ENCODE measurements around the gene SEC14L5.
"Not testable (repeated sequence)": the region's sequence is repeated elsewhere in the genome, so short reads cannot be mapped to it uniquely, and the experiment has no call there.

Gene SEC14L5

DNA sequence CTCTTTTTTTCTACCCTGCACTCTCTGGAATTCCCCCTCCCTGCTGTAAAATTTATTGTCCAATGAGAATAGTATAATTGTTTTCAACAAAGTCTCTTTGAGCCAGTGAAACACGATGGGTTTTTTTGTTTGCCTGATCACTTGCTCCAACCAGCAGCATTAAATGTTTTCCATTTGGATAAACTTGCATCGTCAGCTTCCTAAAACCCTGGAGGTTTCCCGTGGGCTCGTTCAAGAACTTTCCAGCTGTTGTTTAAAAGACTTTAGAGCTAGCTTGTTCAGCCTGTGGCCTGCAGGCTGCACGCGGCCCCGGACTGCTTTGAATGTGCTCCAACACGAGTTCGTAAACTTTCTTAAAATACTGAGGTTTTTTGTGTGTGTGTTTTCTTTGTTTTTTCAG lies 60.7 kb downstream of the SEC14L5 start:
- DNase-seq: no peak

DNA sequence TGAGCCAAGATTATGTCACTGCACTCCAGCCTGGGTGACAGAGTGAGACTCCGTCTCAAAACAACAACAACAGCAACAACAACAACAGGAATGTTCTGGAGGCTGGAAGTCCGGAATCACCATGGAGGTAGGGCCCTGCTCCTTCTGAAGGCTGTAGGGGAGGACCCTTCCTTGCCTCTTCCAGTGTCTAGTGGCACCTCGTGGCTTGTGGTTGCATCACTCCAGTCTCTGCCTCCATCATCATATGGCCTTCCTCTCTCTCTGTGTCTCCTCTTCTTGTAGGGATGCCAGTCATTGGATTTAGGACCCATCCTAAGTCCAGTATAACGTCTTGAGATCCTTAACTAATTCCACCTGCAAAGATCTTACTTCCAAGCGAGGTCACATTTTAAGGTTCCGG lies 61.6 kb downstream of the SEC14L5 start:
- DNase-seq: no peak

DNA sequence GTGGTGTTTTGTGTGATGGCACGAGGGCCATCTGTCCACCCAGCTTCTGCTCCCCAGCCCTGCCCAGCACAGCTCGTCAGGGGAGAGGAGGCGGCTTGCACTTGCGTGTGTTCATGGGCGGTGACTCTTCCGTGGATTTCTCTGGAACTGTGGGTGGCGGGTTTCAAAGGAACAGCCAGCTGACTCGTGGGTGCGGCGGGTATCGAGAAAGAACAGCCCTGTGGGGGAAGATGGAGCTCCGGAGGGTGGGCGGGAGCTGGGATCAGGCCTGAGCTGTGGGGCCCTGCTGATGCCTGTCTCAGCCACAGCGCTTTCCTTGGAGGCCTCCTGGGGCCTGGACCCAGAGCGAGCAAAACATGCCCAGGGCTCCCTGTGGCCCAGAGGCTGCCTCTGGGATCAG lies 62.4 kb downstream of the SEC14L5 start:
- DNase-seq: no peak

DNA sequence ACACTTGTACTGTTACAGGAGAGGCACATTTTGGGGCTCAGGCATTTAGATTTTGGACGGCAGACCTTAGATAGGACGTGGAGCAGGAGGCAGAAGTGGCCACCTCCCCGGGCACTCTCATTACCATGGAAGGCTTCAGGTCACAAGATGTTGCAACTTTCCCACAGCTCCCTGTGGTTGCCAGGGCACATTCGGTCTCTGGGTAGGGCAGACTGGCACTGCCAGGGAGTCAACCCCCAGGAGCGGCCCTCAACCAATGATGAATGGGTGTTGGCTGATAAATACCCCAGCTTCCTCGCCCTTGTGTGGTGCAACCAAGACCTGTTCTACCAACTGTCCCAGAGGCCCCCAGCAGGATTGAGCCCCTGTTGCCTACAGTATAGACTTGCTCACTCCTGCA lies 64.4 kb downstream of the SEC14L5 start:
- no peak for DNase-seq

DNA sequence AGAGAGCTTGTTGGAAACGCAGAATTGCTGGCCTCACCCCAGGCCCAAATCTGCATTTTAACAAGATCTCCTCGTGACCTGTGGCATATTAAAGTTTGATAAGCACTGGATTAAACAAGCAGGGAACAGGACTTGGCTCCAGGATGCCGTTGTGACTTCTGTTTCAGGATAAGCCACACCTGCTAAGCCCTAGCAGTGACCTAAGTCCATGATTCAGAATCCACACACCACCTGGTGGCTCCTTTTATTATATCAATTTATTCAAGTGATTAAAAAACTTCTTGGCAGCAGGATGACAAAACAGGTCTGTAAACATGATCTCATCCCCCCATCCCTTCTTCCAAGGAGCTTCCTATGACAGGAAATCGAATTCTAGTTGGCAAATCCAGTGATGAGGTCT lies 66.5 kb downstream of the SEC14L5 start:
- no peak for DNase-seq

DNA sequence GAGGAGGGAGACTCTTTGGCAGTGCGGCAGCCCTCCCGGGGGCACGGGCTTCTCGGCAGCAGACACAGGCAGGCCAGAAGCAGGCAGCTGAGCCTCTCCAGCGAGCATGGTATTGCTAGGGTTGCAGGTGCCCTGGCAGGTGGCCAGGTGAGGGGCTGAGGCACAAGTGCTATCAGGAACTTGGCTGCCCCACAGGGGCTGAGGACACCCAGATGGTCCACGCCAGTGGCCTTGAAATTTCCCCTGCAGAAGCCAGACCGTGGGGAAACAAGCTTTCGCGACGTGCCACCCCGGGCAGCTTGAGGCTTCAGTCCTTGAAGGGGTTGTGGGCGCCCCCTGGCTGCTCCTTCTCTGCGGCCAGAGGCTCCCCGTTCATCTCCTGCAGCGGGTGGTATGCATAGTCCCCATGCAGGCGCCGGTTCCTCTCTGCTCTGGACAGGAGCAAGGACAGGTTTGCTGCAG lies 67.1 kb downstream of the SEC14L5 start:
- no peak for DNase-seq

DNA sequence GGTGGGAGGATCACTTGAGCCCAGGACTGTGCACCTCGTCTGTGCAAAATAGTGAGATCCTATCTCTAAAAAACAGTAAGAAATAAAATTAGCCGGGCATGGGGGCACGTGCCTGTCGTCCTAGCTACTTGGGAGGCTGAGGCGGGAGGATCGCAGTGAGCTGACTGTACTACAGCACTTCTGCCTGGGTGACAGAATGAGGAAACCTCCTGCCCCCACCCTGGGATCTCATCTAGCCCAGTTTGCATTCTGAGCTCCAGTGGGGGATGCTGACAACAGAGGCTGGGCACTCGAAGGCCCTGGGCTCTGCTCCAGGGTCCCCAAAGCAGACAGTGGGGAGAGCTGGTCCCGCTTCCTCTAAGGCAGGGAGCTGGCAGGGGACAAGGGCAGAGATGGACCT lies 68.5 kb downstream of the SEC14L5 start:
- DNase-seq: no peak

DNA sequence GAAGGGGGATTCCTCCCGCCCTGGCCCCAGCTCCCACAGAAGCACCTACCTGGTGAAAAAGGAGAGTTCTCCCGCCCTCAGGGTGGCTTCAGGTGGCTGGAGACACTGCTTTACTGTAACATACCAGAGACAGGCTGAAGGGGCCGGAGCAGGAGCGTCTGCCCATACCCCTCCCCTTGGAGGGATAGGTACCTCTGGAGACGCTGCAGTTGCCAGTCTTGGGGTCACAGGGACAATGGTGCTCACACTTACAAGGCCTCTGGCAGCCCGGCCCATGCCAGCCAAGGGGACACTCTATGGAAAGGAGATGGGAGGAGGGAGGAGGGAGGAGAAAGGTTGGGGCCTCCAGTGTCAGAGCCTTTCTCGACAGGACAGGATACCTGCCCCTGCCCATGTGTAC lies 69.0 kb downstream of the SEC14L5 start:
- no peak for DNase-seq

DNA sequence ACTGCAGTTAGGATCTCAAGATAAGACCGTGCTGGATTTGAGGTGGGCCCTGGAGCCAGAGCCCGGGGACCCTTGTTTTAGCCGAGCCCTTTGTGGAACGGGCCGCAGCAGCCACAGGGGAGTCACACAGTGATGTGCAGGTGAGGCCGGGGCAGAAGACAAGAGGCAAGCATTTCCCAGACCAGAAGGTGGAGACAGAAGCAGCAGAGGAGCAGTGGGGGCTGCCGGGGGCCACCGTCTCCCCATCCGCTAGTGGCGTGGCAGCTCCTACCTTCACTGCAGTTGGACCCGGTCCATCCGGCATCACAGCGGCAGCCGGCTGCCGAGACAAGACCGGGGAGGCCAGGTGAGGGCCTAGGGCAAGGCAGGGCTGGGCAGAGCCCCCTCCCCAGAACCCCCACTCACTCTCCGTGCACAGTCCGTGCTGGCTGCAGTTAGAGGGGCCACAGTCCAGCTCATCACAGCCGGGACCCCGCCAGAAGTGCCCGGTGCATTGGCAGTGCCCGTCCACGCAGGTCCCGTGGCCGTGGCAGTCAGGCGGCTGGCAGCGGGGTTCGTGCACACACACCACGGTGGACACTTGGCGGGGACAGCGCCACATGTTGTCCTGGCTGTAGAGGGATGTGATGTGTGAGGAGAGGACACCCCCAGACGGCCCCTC lies 69.6 kb downstream of the SEC14L5 start:
- no peak for DNase-seq

DNA sequence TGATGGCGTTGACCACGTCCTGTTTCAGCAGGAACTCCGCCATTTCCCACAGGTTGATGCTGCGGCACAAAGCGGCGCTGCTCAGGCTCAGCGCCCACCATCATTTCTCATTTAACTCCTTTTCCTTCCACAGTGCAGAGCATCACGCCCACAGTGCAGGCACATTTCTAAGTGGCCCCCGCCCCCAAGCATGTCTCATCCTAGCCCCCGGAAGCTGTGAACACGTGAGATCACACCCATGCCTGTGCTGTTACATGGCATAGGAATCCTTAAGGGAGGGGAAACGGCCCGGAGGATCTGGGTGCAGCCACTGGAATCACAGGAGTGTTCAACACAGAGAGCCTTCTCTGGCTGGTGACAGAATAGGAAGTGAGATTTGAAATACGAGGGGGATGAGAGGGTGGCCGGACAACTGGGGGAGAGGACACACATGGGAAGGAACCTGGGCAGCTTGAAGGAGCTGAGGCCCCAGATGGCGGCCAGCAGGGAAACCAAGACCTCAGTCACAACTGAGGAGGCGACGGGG lies 70.9 kb downstream of the SEC14L5 start:
- no peak for DNase-seq

DNA sequence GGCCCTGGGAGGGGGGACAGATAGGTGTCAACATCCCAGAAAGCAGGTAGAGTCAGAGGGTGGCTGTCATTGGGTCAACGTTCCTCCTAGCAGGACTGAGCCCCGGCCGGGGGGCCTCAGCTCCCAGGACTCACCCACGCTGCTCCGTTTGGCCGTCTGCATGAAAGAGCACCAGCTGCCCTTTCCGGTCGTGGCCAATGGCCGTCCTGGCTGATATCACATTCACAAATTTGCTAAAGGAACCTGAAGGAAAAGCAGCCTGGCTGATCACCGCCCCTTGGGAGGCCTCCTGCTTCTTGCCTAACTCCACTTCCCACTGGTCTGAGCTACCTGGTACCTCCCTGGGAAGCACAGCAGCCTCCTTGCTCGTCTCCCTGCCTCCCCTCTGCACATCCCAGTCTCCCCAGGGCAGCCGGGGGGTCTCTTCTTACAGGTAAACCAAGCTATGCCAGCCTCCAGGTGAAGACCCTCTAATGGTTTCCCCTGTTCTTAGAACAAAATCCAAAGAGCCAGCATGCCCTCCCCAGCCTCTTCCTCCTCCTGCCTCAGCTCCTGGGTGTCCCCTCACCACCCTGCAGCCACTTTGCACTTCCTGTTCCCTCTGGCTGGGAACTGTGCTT lies 72.2 kb downstream of the SEC14L5 start:
- no peak for DNase-seq

DNA sequence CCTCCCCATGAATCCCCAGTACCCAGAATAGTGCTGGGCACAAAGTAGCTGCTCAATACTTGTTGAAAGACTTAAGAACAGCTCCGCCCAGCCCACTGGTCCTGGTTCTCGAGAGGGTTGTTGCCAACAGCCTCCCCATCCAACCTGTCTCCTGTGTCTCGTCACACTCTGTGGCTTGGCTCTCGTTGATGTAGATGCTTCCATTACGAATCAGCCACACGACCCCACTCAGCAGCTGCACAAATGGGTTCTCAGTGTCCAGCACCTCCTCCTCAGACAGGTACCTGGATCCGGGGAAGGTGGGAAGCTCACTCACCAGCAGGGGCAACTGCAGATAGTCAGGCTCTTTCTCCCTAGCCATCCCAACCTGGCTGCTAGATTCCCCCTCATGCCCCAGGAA lies 73.5 kb downstream of the SEC14L5 start:
- no peak for DNase-seq

DNA sequence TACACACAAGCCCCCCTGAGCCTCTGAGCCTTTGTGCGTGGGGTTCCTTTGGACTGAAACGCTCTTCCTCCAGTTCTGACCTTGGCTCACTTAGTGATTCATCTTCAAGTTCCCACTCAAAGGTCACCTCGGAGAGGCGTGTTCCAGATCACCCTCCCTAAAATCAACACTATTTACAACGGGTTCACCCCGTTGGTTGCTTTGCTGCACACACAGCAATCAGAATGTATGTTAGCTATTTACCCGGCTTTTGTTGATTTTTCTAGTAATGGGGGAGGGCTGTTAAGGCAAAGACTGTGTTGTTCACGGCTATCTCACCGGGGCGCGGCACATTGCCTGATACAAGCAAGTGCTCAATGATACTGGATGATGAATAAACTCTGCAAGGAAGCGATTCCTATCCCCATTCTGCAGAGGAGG lies 74.6 kb downstream of the SEC14L5 start:
- DNase-seq: no peak

DNA sequence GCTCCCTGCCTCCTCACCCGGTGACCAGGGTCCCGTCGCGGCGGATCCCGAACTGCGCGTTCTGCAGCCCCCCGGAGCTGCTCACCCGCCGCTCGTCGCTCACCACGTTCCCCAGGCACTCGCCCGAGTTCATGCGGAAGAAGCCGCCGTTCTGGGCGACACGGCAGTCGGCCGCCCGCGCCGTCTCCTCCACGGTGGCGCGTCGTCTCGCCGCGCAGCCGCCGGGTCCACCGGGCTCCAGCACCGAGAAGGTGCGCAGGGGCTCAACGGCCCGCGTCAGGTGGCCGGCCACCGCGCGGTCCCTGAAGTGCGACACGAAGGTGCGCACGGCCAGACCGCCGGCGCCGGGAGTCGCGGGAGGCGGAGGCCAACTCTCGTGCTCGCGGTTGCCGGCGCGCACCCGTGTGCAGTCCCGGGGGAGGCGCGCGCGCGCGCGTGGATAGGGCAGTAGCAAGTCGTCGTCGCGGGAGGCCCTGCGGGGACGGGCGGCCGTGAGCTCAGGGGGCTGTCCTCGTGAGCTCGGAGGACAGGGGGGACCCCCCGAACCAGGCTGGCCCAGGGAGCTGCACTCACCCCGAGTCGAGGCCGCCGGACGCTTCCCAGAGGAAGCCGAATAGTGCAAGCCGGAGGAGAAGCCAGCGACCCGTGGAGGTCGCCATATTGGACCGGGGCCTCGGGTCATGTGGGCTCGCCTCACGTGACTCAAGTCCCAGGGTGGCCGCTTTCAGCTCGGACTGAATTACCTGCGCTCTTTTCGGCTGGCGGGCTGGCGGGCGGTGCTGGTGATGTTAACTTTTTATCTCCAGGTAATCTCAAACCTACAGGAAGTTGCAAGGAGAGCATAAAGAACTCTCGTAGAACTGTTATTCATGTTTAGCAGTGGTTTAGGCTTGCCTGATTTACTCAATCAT lies 75.4 kb downstream of the SEC14L5 start, which contains the start of gene NAGPA:
TSS of gene NAGPA (minus strand) at position 680 of the 911 bp plus-strand sequence. CDS start at position 659, 21 bp downstream.
- DNase-seq: peak; percentile 85

DNA sequence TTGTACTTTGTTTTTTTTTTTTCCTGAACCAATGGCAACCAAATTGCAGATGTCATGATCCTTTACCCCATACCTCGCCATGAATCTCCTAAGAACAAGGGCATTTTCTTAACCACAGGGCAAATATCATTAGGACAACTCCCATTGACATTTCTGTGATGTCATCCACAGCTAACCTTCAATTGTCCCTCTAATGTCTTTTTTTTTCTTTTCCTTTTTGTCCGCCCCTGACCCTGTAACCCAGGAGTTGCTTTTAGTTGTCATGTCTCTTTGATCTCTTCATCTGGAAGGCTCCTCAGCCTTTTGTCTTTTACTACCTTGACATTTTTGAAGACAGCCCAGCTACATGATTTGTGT lies 76.0 kb downstream of the SEC14L5 start:
- no peak for DNase-seq

DNA sequence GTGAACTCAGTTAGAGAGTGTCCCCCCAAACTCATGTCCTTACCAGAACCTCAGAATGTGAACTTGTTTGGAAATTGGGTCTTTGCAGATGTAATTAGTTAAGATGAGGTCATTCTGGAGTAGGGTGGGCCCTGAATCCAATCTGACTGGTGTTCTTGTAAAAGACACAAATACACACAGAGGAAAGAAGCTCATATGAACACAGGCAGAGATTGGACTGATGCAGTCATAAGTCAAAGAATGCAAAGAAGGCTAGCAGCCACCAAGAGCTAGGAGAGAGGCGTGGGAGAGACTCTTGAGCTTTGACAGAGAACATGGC lies 77.7 kb downstream of the SEC14L5 start:
- no peak for DNase-seq

DNA sequence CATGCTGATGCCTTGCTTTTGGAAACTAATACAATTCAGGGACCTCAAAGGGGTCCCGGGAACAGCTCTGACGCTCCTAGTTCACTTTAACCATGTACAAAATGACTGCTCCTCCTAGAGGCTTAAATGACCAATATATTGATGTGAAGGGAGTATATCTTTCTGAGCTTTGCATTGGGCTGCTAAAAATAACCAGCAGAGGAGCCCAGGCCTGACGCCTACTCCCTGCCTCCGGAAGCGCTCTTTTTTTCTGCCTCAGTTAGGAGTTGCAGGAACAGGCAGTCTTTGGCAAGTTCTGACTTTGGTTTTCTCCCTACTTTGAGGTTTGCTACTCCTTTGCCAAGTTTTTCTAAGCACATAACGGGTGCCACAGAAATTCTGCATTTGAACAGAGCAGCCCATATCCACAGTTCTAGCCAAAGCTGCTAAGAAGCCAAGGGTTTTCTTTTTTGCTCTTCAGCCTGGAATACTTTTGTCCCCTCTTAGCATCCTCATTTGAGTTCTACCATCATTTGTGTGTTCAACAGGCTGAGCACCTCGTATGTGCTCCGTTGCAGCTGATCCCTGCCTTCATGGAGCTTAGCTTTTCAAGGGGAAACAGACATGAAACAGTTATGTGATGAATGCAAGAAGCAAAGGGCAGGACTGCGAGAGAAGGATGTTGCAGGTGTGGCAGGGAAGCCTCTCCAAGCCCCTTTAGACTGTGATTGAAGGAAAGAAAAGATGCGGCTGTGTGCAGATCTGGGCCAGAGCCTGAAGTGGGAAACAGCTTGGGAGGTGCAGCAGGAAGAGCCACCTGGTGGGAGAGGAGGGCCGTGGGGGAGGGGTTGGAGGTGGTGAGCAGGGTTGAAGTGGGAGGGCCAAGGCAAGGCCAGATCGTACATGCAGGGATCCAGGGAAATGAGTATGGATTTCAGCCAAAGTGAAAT lies 78.4 kb downstream of the SEC14L5 start:
- DNase-seq: no peak

DNA sequence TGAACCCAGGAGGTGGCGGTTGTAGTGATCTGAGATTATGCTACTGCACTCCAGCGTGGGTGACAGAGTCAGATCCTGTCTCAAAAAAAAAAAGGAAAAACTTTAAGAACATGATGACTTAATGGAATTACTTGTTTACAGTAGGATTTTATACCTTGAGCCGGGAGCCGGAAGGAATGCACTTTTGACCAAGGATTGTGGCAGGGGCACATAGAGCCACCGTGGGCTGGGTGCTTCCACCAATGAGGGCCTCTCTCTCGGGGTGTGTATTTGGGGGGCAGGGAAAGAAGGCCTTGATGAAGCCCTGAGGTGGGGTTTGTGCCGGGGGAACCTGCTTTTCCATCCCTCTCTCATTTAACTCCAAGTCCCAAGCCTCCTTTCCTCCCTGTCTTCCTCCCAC lies 82.3 kb downstream of the SEC14L5 start:
- DNase-seq: no peak

DNA sequence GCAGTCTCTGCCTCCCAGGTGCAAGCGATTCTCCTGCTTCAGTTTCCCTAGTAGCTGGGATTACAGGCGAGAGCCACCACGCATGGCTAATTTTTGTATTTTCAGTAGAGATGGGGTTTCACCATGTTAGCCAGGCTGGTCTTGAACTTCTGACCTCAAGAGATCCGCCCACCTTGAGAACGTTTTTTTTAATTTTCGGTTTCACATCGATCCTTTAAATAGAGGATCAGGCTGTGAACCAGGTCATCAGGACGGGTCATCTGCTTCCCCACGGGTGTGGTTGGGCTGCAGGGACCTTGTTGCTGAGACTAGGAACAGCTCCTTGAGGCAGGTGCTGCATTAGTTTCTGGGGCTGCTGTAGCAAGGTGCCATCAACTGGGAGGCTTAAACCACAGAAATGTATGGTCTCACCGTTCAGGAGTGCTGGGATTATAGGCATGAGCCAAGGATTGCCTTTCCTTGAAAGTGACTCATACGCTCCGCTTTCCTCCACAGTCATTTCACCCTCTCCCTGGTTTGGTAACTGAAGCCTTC lies 83.5 kb downstream of the SEC14L5 start:
- no peak for DNase-seq

DNA sequence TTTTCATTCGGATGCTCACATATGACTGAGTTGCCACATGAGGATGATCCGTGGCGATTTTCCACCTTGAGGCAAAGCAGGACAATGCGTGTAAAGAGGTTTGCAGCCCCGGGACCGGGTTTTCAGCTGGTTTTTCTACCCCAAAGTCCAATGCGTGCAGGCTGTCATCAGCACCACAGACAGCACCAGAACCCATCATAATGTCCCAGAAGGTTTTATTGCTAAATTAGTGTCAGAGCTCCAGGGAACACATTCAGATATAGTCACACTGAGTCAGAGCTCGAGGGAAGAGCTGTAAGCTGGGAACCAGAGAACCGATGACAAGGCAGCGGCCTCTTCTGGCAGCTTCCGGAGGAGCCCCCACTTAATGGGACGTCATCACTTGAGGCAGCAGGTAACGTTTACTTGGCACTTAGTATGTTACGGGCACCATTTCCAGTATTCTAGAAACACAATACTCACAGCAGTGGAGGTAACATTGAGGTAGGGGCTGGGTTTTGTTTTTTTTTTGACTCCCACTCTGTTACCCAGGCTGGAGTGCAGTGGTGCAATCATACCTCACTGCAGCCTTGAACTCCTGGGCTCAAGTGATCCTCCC lies 84.5 kb downstream of the SEC14L5 start:
- DNase-seq: no peak

DNA sequence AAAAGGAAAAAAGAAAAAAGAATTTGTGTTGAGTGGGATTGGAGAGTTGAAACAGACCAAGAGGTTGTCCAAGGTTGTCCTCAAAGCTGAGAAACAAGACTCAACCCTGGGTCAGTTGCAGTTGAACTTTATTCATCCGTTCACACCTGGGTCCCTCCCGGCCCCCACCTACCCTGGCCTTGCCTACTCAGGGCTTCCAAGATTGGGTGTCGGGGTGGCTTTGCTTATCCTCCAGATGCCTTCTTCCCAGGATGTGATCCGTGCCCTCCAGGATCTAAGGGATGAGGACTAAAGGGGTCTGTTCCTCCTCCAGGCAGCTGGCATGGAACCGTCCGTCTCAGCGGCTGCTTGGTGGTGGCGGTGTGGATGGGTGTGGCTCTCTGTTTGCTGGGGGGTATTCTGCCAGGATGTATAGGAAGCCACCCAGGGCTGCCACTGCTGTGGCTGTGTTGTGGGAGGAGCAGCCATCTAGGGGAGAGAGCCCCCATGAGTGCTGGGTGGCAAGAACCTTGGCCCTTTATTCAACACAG lies 85.9 kb downstream of the SEC14L5 start:
- no peak for DNase-seq

DNA sequence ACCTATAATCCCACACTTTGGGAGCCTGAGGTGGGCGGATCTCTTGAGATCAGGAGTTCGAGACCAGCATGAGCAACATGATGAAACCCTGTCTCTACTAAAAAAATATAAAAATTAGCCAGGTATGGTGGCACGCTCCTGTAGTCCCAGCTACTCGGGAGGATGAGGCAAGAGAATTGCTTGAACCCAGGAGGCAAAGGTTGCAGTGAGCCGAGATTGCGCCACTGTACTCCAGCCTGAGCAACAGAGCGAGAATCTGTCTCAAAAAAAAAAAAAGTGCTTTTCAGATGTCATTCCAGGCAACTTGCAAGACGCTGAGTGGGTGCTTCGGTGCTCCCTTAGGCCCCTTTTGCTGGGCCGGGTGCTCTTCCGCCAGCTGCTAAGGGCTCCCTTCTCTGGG lies 86.5 kb downstream of the SEC14L5 start:
- DNase-seq: not testable (repeated sequence)
